ENCODE data around the gene GAS2L2. TPM values are rescaled to one million over a fixed set of nuclear protein-coding genes. Genes with fewer than 3 reads are reported as not detected.

Gene GAS2L2
- total and polyA plus RNA-seq, 7 donors, result 0.06 TPM; not detected in 6

- intact Hi-C loops (cut with DNase I), result no loop called here
- DNase-seq, result no peak
- 91 to 96% methylated on average over 2 of the region's 2 CpGs for WGBS, 2 donors
- Histone ChIP-seq H3K27ac (no peak overlapping the region), H3K4me3 (no peak overlapping the region), H3K36me3 (peaks cover 0 to 64% (median 15%) of the 10 kb centered on the region in 4 donors), H3K9me3 (no peaks in the 10 kb centered on the region), H3K27me3 (no peaks in the 10 kb centered on the region), H3K4me1 (no peaks in the 10 kb centered on the region)
- TF ChIP-seq CTCF (IDR thresholded peaks at IDR 0.05) (no peak), POLR2A (IDR thresholded peaks at IDR 0.05) (no peak), EP300 (IDR thresholded peaks at IDR 0.05) (no peak)
Observed at GRCh38 chr17:35710950-35711349, 42.1 kb downstream of the GAS2L2 start.

GRCh38 chr17:35709874-35710273 is 43.2 kb downstream of the GAS2L2 start:
- no peaks in the 10 kb centered on the region for H3K27me3 ChIP-seq
- no peak overlapping the region for H3K27ac ChIP-seq
- WGBS, 2 donors, result 94 to 96% methylated on average over 3 of the region's 3 CpGs
- H3K4me3 ChIP-seq, result no peak overlapping the region
- H3K36me3 ChIP-seq, result peaks cover 0 to 53% (median 15%) of the 10 kb centered on the region in 4 donors
- no peak for DNase-seq
- TF ChIP-seq EP300 (IDR thresholded peaks at IDR 0.05) (no peak), CTCF (IDR thresholded peaks at IDR 0.05) (no peak), POLR2A (IDR thresholded peaks at IDR 0.05) (no peak), POLR2AphosphoS5 (IDR thresholded peaks at IDR 0.05) (no peak)
- no peaks in the 10 kb centered on the region for H3K4me1 ChIP-seq
- intact Hi-C loops (cut with DNase I), result no loop called here
- H3K9me3 ChIP-seq, result no peaks in the 10 kb centered on the region

- H3K27ac ChIP-seq, result no peak overlapping the region
- 42 to 53% methylated on average over 3 of the region's 3 CpGs for WGBS, 2 donors
- DNase-seq, result no peak
- no peak for TF ChIP-seq CTCF (IDR thresholded peaks at IDR 0.05)
- no peak for TF ChIP-seq POLR2A (IDR thresholded peaks at IDR 0.05)
- no peak for TF ChIP-seq POLR2AphosphoS5 (IDR thresholded peaks at IDR 0.05)
- no peak for TF ChIP-seq EP300 (IDR thresholded peaks at IDR 0.05)
- H3K4me1 ChIP-seq, result no peaks in the 10 kb centered on the region
- no peak overlapping the region for H3K4me3 ChIP-seq
- H3K36me3 ChIP-seq, result peaks cover 0 to 44% (median 15%) of the 10 kb centered on the region in 4 donors
- no peaks in the 10 kb centered on the region for H3K9me3 ChIP-seq
- intact Hi-C loops (cut with DNase I), result no loop called here
- no peaks in the 10 kb centered on the region for H3K27me3 ChIP-seq
Observed at GRCh38 chr17:35708951-35709350, 44.1 kb downstream of the GAS2L2 start.

GRCh38 chr17:35708149-35708548 is 44.9 kb downstream of the GAS2L2 start:
- Histone ChIP-seq H3K4me3 (no peak overlapping the region), H3K9me3 (no peaks in the 10 kb centered on the region), H3K36me3 (peaks cover 0 to 37% (median 15%) of the 10 kb centered on the region in 4 donors), H3K4me1 (no peaks in the 10 kb centered on the region), H3K27ac (no peak overlapping the region), H3K27me3 (no peaks in the 10 kb centered on the region)
- no peak for DNase-seq
- TF ChIP-seq EP300 (IDR thresholded peaks at IDR 0.05), result no peak
- TF ChIP-seq POLR2A (IDR thresholded peaks at IDR 0.05), result no peak
- no peak for TF ChIP-seq CTCF (IDR thresholded peaks at IDR 0.05)
- TF ChIP-seq POLR2AphosphoS5 (IDR thresholded peaks at IDR 0.05), result no peak
- WGBS, 2 donors, result 79 to 84% methylated on average over 3 of the region's 3 CpGs
- intact Hi-C loops (cut with DNase I), result no loop called here

- 69 to 70% methylated on average over 5 of the region's 5 CpGs for WGBS, 2 donors
- H3K36me3 ChIP-seq, result peaks cover 0 to 19% (median 11%) of the 10 kb centered on the region in 4 donors
- no peak overlapping the region for H3K27ac ChIP-seq
- H3K27me3 ChIP-seq, result no peaks in the 10 kb centered on the region
- H3K4me1 ChIP-seq, result peaks cover 0 to under 1% (median 0%) of the 10 kb centered on the region in 4 donors
- no peaks in the 10 kb centered on the region for H3K9me3 ChIP-seq
- TF ChIP-seq CTCF (IDR thresholded peaks at IDR 0.05) (no peak), EP300 (IDR thresholded peaks at IDR 0.05) (no peak), POLR2AphosphoS5 (IDR thresholded peaks at IDR 0.05) (no peak), POLR2A (IDR thresholded peaks at IDR 0.05) (no peak)
- no peak overlapping the region for H3K4me3 ChIP-seq
- DNase-seq, result no peak
- intact Hi-C loops (cut with DNase I), result no loop called here
Observed at GRCh38 chr17:35705705-35706104, 47.3 kb downstream of the GAS2L2 start.

Data from sigmoid colon (tissue), 7 donors.